ENCODE results near the gene HPCA. TPM values are rescaled to one million over a fixed set of nuclear protein-coding genes. Genes with fewer than 3 reads are reported as not detected.

HPCA gene
- total RNA-seq, 1 experiment from 2014 or later: 2.6 TPM

GRCh38 chr1:32891630-32892029, 5.3 kb downstream of the HPCA start:
- Histone ChIP-seq H3K36me3 (replicated peaks; ENCODE audit: control insufficient read depth, insufficient read depth, low read length) (no peaks in the 10 kb centered on the region), H3K27me3 (ENCODE audit: control insufficient read depth, insufficient read depth, low read length) (peaks cover 60% of the 10 kb centered on the region), H3K4me3 (ENCODE audit: insufficient read depth, low read depth, low read length) (no peak overlapping the region)
- no peak for DNase-seq

GRCh38 chr1:32892368-32893197, 6.3 kb downstream of the HPCA start:
- DNase-seq: peak; percentile 99
- Histone ChIP-seq H3K4me3 (ENCODE audit: insufficient read depth, low read depth, low read length) (peak overlapping the region; percentile 73), H3K27me3 (ENCODE audit: control insufficient read depth, insufficient read depth, low read length) (peaks cover 56% of the 10 kb centered on the region), H3K36me3 (replicated peaks; ENCODE audit: control insufficient read depth, insufficient read depth, low read length) (no peaks in the 10 kb centered on the region)

- H3K36me3 ChIP-seq (replicated peaks; ENCODE audit: control insufficient read depth, insufficient read depth, low read length): no peaks in the 10 kb centered on the region
- H3K4me3 ChIP-seq (ENCODE audit: insufficient read depth, low read depth, low read length): peak overlapping the region; percentile 73
- peaks cover 55% of the 10 kb centered on the region for H3K27me3 ChIP-seq (ENCODE audit: control insufficient read depth, insufficient read depth, low read length)
- peak; percentile 95 for DNase-seq
Observed at GRCh38 chr1:32893198-32894018, 7.1 kb downstream of the HPCA start.

- Histone ChIP-seq H3K4me3 (ENCODE audit: insufficient read depth, low read depth, low read length) (peak overlapping the region; percentile 73), H3K27me3 (ENCODE audit: control insufficient read depth, insufficient read depth, low read length) (peaks cover 56% of the 10 kb centered on the region), H3K36me3 (replicated peaks; ENCODE audit: control insufficient read depth, insufficient read depth, low read length) (no peaks in the 10 kb centered on the region)
- DNase-seq: peak; percentile 86
Observed at GRCh38 chr1:32894019-32894600, 7.8 kb downstream of the HPCA start.

- no peak overlapping the region for H3K4me3 ChIP-seq (ENCODE audit: insufficient read depth, low read depth, low read length)
- peaks cover 61% of the 10 kb centered on the region for H3K27me3 ChIP-seq (ENCODE audit: control insufficient read depth, insufficient read depth, low read length)
- H3K36me3 ChIP-seq (replicated peaks; ENCODE audit: control insufficient read depth, insufficient read depth, low read length): no peaks in the 10 kb centered on the region
- DNase-seq: peak; percentile 51
Observed at GRCh38 chr1:32894681-32895080, 8.4 kb downstream of the HPCA start.

- peak; percentile 44 for DNase-seq
- H3K36me3 ChIP-seq (replicated peaks; ENCODE audit: control insufficient read depth, insufficient read depth, low read length): no peaks in the 10 kb centered on the region
- no peak overlapping the region for H3K4me3 ChIP-seq (ENCODE audit: insufficient read depth, low read depth, low read length)
- H3K27me3 ChIP-seq (ENCODE audit: control insufficient read depth, insufficient read depth, low read length): peaks cover 65% of the 10 kb centered on the region
Observed at GRCh38 chr1:32895325-32896215, 9.3 kb downstream of the HPCA start.

- no peaks in the 10 kb centered on the region for H3K36me3 ChIP-seq (replicated peaks; ENCODE audit: control insufficient read depth, insufficient read depth, low read length)
- DNase-seq: peak; percentile 23
- no peak overlapping the region for H3K4me3 ChIP-seq (ENCODE audit: insufficient read depth, low read depth, low read length)
- peaks cover 65% of the 10 kb centered on the region for H3K27me3 ChIP-seq (ENCODE audit: control insufficient read depth, insufficient read depth, low read length)
Observed at GRCh38 chr1:32896451-32896850, 10.2 kb downstream of the HPCA start.

- peak; percentile 14 for DNase-seq
- H3K4me3 ChIP-seq (ENCODE audit: insufficient read depth, low read depth, low read length): no peak overlapping the region
- H3K36me3 ChIP-seq (replicated peaks; ENCODE audit: control insufficient read depth, insufficient read depth, low read length): no peaks in the 10 kb centered on the region
- H3K27me3 ChIP-seq (ENCODE audit: control insufficient read depth, insufficient read depth, low read length): peaks cover 65% of the 10 kb centered on the region
Observed at GRCh38 chr1:32897082-32898049, 11.1 kb downstream of the HPCA start.

- no peak overlapping the region for H3K4me3 ChIP-seq (ENCODE audit: insufficient read depth, low read depth, low read length)
Observed at GRCh38 chr1:32898056-32898455, 11.8 kb downstream of the HPCA start.

GRCh38 chr1:32898958-32899357, 12.7 kb downstream of the HPCA start:
- no peak overlapping the region for H3K4me3 ChIP-seq (ENCODE audit: insufficient read depth, low read depth, low read length)
- H3K27me3 ChIP-seq (ENCODE audit: control insufficient read depth, insufficient read depth, low read length): peaks cover 62% of the 10 kb centered on the region
- H3K36me3 ChIP-seq (replicated peaks; ENCODE audit: control insufficient read depth, insufficient read depth, low read length): no peaks in the 10 kb centered on the region
- DNase-seq: peak; percentile 16

More at GRCh38 chr1:32898056-32898455, 11.8 kb downstream of the HPCA start:
- Histone ChIP-seq H3K36me3 (replicated peaks; ENCODE audit: control insufficient read depth, insufficient read depth, low read length) (no peaks in the 10 kb centered on the region), H3K27me3 (ENCODE audit: control insufficient read depth, insufficient read depth, low read length) (peaks cover 65% of the 10 kb centered on the region)
- DNase-seq: peak; percentile 11

- Histone ChIP-seq H3K27me3 (ENCODE audit: control insufficient read depth, insufficient read depth, low read length) (peaks cover 63% of the 10 kb centered on the region), H3K4me3 (ENCODE audit: insufficient read depth, low read depth, low read length) (no peak overlapping the region), H3K36me3 (replicated peaks; ENCODE audit: control insufficient read depth, insufficient read depth, low read length) (no peaks in the 10 kb centered on the region)
- peak; percentile 33 for DNase-seq
Observed at GRCh38 chr1:32899586-32900296, 13.4 kb downstream of the HPCA start.

- DNase-seq: peak; percentile 66
- no peaks in the 10 kb centered on the region for H3K36me3 ChIP-seq (replicated peaks; ENCODE audit: control insufficient read depth, insufficient read depth, low read length)
- peaks cover 66% of the 10 kb centered on the region for H3K27me3 ChIP-seq (ENCODE audit: control insufficient read depth, insufficient read depth, low read length)
- peak overlapping the region; percentile 61 for H3K4me3 ChIP-seq (ENCODE audit: insufficient read depth, low read depth, low read length)
Observed at GRCh38 chr1:32900371-32900955, 14.2 kb downstream of the HPCA start.

Measured in H7 (cell line).